K562 (cell line): Measurements from ENCODE around the gene GFOD1. TPM values are rescaled to one million over a fixed set of nuclear protein-coding genes. Genes with fewer than 3 reads are reported as not detected.

Experiments
- ATF1 ChIP-seq, 2 experiments: fragments of 450-650 bp in 1 of 2; IDR thresholded peaks; 2 replicates each; pipeline ENCODE4 v1.6.1; 2016; ENCODE audit warnings: missing compliant biosample characterization in 1 of 2, missing genetic modification characterization in 1 of 2
- CBX1 ChIP-seq: sonication (generic); IDR thresholded peaks from 2 replicates; pipeline ENCODE4 v1.6.1; 2016; ENCODE audit warnings: antibody characterized with exemption, low read depth, mild to moderate bottlenecking
- E2F1 ChIP-seq: sonication (generic); formaldehyde crosslinking; IDR thresholded peaks from 2 replicates; pipeline ENCODE4 v1.8.1; 2023; ENCODE audit warnings: mild to moderate bottlenecking, missing genetic modification reagents, moderate library complexity
- FOXK1 ChIP-seq: sonication (generic); formaldehyde crosslinking; IDR thresholded peaks from 2 replicates; pipeline ENCODE4 v1.8.0; 2022; ENCODE audit warnings: missing genetic modification reagents, mild to moderate bottlenecking, borderline replicate concordance
- PRMT5 ChIP-seq: sonication (generic); formaldehyde crosslinking; IDR thresholded peaks from 2 replicates; pipeline ENCODE4 v1.5.0; 2020; ENCODE audit warnings: missing genetic modification reagents
- ZBTB11 ChIP-seq, 3 experiments: fragments of 200-800 bp in 1 of 3; fragments of 250-450 bp in 1 of 3; fragments of 450-650 bp in 1 of 3; sonication (Bioruptor Pico) in 1 of 3; sonication (Bioruptor generic) in 1 of 3; formaldehyde crosslinking in 1 of 3; IDR thresholded peaks; 2 replicates each; pipeline versions ENCODE4 v1.6.1 to v1.8.0; 2016 to 2022; ENCODE audit warnings: mild to moderate bottlenecking in 2 of 3, missing genetic modification characterization in 2 of 3, missing compliant biosample characterization in 1 of 3, moderate library complexity in 1 of 3
- polyA plus RNA-seq, 8 experiments: library from polyadenylated mRNA; depleted of rRNA in 4 of 8; stranded (reverse) in 5 of 8; unstranded in 3 of 8; fragments of >200 nt; fragmentation: Nextera tagmentation in 2 of 8; fragmentation: Illumina TruSeq in 1 of 8; extraction: Ambion mirVana in 2 of 8; extraction: Trizol in 1 of 8; gene quantifications; 2 replicates each; pipeline versions ENCODE4 v1.2.1 to v1.2.3, GENCODE V29; 2011 to 2014; ENCODE audit warnings: inconsistent platforms in 1 of 8, missing spikeins in 1 of 8
- total RNA-seq, 7 experiments: library from RNA; depleted of rRNA in 6 of 7; stranded (reverse); fragments of >200 nt in 6 of 7; fragmentation: Illumina TruSeq in 2 of 7; extraction: Trizol in 2 of 7; gene quantifications; 2 replicates each; pipeline versions ENCODE4 v1.2.1 to v1.2.3, GENCODE V29; 2011 to 2021; ENCODE audit warnings: low replicate concordance in 1 of 7

The GFOD1 gene
- total and polyA plus RNA-seq, 9 of the 15 experiments (the other 6 are each of a cell fraction or from before 2014, with no cell fraction given): 3.8 to 12.0 (median 8.2) TPM

GRCh38 chr6:13360671-13361540, 126.5 kb downstream of the GFOD1 start (continued):
- no peak for TF ChIP-seq CBX1
- TF ChIP-seq ATF1 (CRISPR knock-in tag; IDR thresholded peaks at IDR 0.05): no peak
- peak; percentile 51 for TF ChIP-seq ATF1 (tag; IDR thresholded peaks at IDR 0.05)
- no peak for TF ChIP-seq PRMT5 (CRISPR knock-in tag)
- no peak for TF ChIP-seq FOXK1 (CRISPR knock-in tag)
- peak in 1 of 3 experiments; percentile 84; a peak in 2 of 6 replicates for TF ChIP-seq ZBTB11 (CRISPR knock-in tag; IDR thresholded peaks at IDR 0.05)
- TF ChIP-seq E2F1 (CRISPR knock-in tag): no peak
- TF ChIP-seq, all 486 proteins: peak for 89
